Stimulated activated naive CD4-positive, alpha-beta T cell (primary cell): Measurements from ENCODE around the gene LTBP1.
A peak's percentile ranks its signal among the peaks of the same experiment; 100 is the strongest.
"Not testable (repeated sequence)": the region's sequence is repeated elsewhere in the genome, so short reads cannot be mapped to it uniquely, and the experiment has no call there.

Experiments used
- DNase-seq, 6 experiments: peaks; one replicate each; lab custom pipeline; 2025; lab: John Stamatoyannopoulos, UW

LTBP1 gene

GRCh38 chr2:33380719-33381118 is 434.0 kb downstream of the LTBP1 start:
- DNase-seq = no peak

DNA sequence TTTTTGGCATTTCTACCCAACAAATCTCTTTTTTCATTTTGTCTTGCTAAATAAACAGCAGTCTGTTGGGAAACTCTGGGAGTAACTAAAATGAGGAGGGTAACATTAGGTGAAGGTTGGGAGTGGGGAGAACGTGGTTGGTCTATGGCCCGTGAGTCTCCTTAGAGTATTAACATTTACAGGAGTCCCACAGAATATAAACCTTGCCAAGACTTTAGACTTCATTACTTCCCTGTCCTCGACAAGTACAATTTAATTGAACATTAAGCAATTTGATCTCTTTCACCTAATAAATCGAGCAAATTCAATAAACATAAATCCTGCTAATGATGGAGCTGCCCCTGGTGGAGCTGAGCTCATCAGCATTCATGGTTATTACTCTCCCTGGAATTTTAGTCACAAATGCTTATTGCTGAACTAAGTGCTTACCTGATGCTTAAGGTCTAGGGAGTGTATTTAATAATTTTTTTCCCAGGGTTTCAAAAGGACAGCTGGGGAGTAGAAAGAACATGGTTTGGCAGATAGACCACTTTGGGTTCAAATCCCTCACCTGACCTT is 434.6 kb downstream of the LTBP1 start:
- DNase-seq = no peak

DNA sequence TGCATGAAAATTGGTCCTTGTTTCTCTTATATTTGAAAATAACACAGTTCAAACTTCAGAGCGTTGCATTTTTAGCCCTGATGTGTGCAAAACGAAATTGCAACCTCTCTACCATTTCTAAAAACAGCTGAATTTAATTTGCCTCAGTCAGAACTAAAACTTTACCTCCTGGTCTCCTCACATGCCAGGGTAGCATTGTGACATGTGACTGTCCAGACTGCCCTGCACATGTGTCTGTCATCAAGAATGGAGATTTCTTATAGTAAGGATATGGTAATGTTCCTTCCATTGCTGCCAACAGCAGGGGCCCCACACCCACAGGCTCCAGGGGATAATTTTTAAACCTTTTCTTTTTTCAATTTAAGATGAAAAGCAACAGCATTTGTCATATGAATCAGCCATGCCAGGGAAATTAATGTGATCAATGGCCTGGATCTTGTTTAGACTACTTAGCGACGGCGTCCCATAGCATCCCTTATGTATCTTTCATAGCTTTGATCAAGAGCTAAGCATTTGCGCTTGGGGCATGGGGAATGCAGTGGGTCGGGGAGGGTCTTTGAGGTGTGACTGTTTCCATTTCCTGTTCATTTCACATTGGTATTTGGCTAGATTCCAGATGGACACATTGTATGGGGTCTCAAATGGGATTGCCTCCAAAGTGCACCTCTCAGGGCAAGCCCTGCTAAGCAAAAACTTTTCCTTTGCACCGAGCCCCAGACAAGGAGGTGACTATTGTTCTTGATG is 437.3 kb downstream of the LTBP1 start:
- no peak for DNase-seq

DNA sequence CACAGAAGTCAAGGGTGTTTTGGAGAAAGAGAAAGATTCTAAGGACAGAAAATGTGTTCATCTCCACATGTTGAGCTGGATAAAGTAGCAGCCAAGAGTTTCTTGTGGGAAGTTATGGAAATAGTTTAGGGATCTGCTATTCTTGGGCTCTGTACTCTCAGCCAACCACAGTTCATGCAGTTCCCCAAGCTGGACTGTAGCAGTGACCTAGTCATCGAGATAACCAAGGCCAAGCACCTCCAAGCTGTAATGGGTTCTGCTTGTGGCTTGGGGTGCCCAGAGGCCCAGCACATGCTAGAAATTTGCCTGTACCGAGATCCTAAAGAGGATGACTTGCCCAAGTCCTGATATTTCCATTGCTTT is 437.8 kb downstream of the LTBP1 start:
- DNase-seq = no peak

DNA sequence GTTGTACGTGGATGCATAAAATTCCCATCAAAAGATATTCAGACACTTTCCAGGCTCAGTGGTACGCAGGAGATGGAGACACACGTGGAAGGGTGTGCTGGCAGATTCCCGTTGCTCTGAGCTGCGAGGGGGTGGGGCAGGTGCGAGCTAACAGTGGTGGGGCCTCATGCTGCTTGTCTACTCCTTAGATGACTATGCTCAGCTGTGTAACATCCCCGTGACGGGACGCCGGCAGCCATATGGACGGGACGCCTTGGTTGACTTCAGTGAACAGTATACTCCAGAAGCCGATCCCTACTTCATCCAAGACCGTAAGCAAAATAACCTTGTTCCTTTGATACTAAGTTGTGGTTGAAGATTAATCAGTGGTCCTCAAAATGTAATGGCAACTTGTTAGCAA is 442.2 kb downstream of the LTBP1 start:
- no peak for DNase-seq

- DNase-seq = not testable (repeated sequence)
Observed at GRCh38 chr2:33389695-33390094, 442.9 kb downstream of the LTBP1 start.

- DNase-seq = no peak
Observed at GRCh38 chr2:33391529-33392255, 444.9 kb downstream of the LTBP1 start.

DNA sequence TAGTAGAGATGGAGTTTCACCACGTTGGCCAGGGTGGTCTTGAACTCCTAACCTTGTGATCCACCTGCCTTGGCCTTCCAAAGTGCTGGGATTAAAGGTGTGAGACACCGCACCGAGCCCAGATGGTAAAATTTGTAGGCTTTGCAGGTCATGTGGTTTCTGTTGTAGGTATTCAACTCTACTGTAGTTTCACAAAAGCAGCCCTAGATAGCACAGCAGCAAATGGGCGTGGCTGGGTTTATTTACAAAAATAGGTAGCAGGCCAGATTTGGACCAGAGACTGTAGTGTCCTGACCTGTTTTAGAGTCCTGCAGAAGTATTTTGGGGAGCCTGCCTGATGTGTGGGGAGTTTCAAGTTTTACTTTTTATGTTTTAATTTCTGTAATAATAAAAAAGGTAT is 445.6 kb downstream of the LTBP1 start:
- DNase-seq = no peak

DNA sequence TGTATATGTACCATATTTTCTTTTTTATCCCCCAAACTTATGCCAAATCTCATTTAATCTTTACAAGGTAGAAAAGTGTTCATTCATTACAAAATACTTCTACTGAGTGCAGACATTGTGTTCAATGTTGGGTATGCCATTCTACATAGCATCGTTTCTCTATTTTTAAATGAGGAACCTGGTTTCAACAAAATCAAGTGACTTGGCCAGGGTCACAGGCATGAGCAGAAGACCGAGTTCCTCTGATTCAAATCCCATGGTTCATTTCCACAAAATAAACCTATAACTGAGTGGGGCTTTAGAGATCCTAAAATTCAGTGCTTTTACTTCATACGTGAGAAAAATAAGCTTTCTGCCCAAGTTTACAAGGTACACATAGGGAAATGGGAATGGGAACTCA is 448.3 kb downstream of the LTBP1 start:
- DNase-seq = no peak

DNA sequence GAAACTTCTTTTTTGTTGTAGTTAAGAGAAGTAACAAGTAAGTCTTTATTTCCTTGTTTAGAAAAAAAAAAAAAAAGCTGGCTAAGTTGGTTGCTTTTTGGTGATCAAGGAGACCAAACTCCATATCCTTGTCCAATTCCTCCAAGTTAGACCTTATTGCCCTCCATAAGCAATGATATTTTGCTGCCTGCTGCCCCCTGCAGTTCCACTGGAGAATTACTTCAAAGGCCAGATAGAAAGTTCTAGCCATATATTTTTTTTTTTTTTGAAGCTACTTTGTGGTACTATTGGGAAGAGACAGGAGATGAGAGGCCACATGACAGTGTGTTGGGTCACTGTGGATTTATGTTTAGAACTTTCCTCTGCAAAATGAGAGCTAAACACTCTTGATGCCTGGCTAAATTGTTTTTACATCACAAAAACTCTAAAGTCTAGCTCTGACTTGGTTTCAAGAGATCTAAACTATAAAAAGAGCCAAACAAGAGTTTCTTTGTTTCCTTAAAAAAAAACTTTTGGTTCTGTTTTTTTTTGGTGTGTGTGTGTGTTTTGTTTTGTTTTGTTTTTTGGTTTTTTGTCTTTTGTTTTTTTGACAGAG is 449.0 kb downstream of the LTBP1 start:
- peak in 2 of 6 experiments; percentile 1 to 3 for DNase-seq

DNA sequence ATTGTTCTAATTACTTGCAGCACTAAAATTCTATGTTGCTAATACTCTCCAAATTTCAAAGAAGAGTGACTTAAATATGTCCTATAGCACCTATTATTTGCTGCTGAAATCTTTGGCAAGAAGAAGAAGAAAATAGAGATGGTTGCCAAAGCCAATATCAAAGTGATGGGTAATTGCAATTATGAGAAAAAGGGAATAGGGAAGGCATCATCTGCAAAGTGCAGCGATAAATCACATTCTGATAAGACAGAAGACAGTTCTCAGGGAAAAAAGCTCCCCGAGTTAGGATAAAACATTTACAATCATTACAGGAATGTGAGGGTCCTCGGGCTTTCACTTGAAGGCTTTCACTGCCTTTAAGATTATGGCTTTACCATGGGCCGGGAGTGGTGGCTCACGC is 457.6 kb downstream of the LTBP1 start:
- DNase-seq = no peak

- no peak for DNase-seq
Observed at GRCh38 chr2:33406622-33407021, 459.9 kb downstream of the LTBP1 start.

DNA sequence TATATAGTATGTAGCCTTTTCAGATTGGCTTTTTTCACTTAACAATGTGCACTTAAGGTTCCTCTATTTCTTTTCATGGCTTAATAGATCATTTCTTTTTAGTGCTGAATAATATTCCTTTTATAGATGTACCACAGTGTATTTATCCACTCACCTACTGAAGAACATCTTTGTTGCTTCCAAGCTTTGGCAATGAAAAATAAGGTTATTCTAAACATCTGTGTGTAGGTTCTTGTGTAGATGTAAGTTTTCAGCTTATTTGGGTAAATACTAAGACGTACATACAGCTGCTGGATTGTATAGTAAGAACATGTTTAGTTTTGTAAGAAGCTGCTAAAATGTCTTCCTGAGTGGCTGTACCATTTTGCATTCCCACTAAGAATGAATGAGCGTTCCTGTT is 461.4 kb downstream of the LTBP1 start:
- no peak for DNase-seq

GRCh38 chr2:33409417-33409955 is 462.7 kb downstream of the LTBP1 start:
- no peak for DNase-seq

- no peak for DNase-seq
Observed at GRCh38 chr2:33411765-33412164, 465.0 kb downstream of the LTBP1 start.

GRCh38 chr2:33412920-33413319 is 466.2 kb downstream of the LTBP1 start:
- DNase-seq = no peak

DNA sequence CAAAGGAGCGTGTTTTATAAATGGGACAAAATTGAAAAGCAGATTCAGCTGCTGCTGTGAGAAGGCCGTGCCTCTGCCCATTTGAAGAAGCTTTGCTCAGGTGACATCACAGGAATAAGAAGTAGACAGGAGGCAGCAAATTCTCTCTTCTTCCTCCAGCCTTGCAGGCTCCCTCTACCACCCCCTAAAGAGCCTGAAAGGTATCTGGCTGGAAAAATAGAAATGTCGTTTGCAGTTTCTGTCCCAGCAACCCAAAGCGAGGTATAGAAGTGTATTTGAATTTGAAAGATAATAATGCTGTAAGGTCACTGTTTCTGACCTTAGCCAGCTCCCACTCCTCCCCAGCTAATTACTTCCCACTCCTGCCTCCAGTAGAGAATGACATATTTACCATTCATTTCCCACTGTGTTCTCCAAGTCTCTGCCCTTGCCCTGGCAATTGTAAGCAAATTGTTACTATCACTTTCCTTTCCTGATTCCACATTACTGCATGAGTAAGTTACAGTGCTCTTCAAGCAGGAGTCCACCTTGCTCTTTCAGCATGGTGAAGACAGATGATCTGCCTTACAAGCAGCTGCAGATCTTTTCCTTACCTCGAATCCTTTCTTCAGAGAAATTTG is 472.9 kb downstream of the LTBP1 start:
- no peak for DNase-seq

GRCh38 chr2:33420726-33421125 is 474.0 kb downstream of the LTBP1 start:
- DNase-seq = no peak

DNA sequence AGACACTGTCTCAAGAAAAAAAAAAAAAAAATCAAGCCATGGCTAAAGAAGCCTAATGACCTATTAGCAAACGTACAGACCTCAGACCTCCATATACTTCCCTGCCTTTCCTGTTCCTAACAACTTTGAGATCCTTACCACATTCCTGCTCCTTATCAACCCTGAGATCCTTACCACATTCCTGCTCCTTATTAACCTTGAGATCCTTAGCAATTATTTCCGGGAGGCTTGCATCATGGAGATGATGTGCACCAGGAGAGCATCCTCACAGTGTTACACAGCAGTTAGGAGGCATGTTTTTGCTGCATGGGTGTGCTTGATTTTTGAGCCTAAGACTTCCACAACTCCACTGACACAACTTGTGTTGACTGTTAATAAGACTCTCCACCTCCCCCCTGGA is 475.1 kb downstream of the LTBP1 start:
- DNase-seq = no peak

GRCh38 chr2:33425161-33425560 is 478.4 kb downstream of the LTBP1 start:
- no peak for DNase-seq

GRCh38 chr2:33425586-33426031 is 478.9 kb downstream of the LTBP1 start:
- DNase-seq = no peak

DNA sequence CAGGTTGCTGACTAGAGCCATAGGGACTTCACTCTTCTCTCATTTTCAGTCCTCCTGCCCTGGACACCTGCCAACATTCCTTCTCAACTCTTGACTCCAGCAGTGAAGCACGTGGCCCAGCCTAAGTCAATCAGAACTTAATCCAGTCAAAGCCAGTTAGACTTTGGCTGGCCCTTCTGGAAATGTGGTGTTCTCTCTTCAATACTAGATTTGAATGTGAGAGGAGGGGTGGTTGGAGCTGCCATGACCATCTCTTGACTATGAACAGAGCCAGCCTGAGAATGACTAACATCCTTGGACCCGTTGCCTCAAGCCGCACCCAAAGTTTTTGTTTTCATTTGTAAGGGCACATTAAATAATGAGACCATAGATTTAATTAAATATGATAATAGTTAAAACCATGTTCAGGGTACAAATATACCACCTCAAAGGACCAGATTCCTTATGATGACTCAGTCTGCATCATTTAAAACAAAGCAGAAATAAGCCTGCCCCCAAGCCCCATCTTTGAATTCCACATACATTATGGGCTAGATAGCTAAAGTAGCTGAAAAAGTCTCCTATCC is 480.0 kb downstream of the LTBP1 start:
- no peak for DNase-seq
